CD4-positive, CD25-positive, alpha-beta regulatory T cell (primary cell): ENCODE data around the gene DCAKD. TPM values are rescaled to one million over a fixed set of nuclear protein-coding genes. Genes with fewer than 3 reads are reported as not detected.

Experiments used
- ATAC-seq, 2 donors: fragments of 150-1000 bp; cut with Tn5 transposase; one replicate each; pipeline ENCODE4 v1.10.0; 2021; ENCODE audit warnings: low read depth in 2 of 2, moderate number of reproducible peaks in 2 of 2, moderate library complexity in 1 of 2
- DNase-seq, 3 donors: peaks; one replicate each; pipeline versions ENCODE4 v3.0.0 to v3.0.0-alpha.2; 2012 to 2022; ENCODE audit warnings: mixed read lengths in 1 of 3
- H3K27ac ChIP-seq: one replicate; pipeline ENCODE4 v1.7.0; 2013; ENCODE audit warnings: mild to moderate bottlenecking, low read length; ENCODE audit not compliant: insufficient read depth, poor library complexity, severe bottlenecking
- H3K27me3 ChIP-seq: one replicate; pipeline ENCODE4 v1.7.0; 2013; ENCODE audit warnings: low read length; ENCODE audit not compliant: control insufficient read depth, insufficient read depth
- H3K36me3 ChIP-seq: one replicate; pipeline ENCODE4 v1.7.0; 2013; ENCODE audit warnings: mild to moderate bottlenecking, low read length, moderate library complexity; ENCODE audit not compliant: control insufficient read depth, insufficient read depth
- H3K4me1 ChIP-seq: 2 replicates; pipeline ENCODE4 v1.7.0; 2013; ENCODE audit warnings: mild to moderate bottlenecking, low read length; ENCODE audit not compliant: insufficient read depth, control insufficient read depth, poor library complexity, severe bottlenecking
- H3K4me3 ChIP-seq: one replicate; pipeline ENCODE4 v1.7.0; 2013; ENCODE audit warnings: low read depth, mild to moderate bottlenecking, low read length, moderate library complexity
- H3K9me3 ChIP-seq, 2 experiments: 1 replicate in 1 of 2; 2 replicates in 1 of 2; pipeline ENCODE4 v1.7.0; 2013; ENCODE audit warnings: low read length in 2 of 2, mild to moderate bottlenecking in 1 of 2, moderate library complexity in 1 of 2; ENCODE audit not compliant: control insufficient read depth in 2 of 2
- H3K27ac Mint-ChIP-seq, 3 donors: one replicate each; pipeline ENCODE4 v1.8.0; 2020 to 2022; ENCODE audit warnings: mild to moderate bottlenecking in 3 of 3, mixed read lengths in 3 of 3, moderate library complexity in 2 of 3
- H3K27me3 Mint-ChIP-seq: one replicate; pipeline ENCODE4 v1.8.0; 2022; ENCODE audit warnings: mild to moderate bottlenecking, mixed read lengths
- H3K36me3 Mint-ChIP-seq: one replicate; pipeline ENCODE4 v1.8.0; 2020; ENCODE audit warnings: mixed read lengths
- H3K4me1 Mint-ChIP-seq, 4 donors: one replicate each; pipeline ENCODE4 v1.8.0; 2020 to 2022; ENCODE audit warnings: mixed read lengths in 4 of 4, mild to moderate bottlenecking in 1 of 4
- H3K4me3 Mint-ChIP-seq, 4 donors: one replicate each; pipeline ENCODE4 v1.8.0; 2020 to 2022; ENCODE audit warnings: mild to moderate bottlenecking in 4 of 4, mixed read lengths in 4 of 4, moderate library complexity in 3 of 4
- H3K9me3 Mint-ChIP-seq, 7 donors: one replicate each; pipeline ENCODE4 v1.8.0; 2020 to 2022; ENCODE audit warnings: mixed read lengths in 7 of 7, mild to moderate bottlenecking in 3 of 7, moderate library complexity in 2 of 7
- polyA plus RNA-seq, 4 donors: library from polyadenylated mRNA; unstranded; fragments of 300-500 nt; fragmentation: Illumina TruSeq; gene quantifications; one replicate each; pipeline ENCODE4 v1.2.3, GENCODE V29; 2021
- total RNA-seq: library from RNA; stranded (reverse); gene quantifications from one replicate; pipeline ENCODE4 v1.2.3, GENCODE V29; 2022

The DCAKD gene
- total and polyA plus RNA-seq, 5 donors from 2014 or later: 10.0 to 20.7 (median 14.7) TPM

DNA sequence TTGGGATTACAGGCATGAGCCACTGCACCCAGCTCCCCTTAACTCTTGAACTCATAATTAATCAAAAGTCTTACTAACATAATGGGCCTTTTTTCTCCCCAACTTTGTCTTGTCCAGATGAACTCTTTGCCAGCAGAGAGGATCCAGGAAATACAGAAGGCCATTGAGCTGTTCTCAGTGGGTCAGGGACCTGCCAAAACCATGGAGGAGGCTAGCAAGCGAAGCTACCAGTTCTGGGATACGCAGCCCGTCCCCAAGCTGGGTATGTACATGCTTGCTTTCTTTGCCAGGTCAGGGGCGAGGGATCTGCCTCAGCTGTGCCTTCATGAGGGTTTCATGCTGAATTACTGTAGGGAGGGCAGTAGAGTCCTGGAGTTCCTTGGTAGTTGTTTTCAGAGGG lies 35.0 kb upstream of the DCAKD start:
- no peaks in the 10 kb centered on the region for H3K4me1 Mint-ChIP-seq
- Histone ChIP-seq H3K4me1 (no peaks in the 10 kb centered on the region), H3K27me3 (no peaks in the 10 kb centered on the region), H3K4me3 (no peak overlapping the region), H3K9me3 (no peaks in the 10 kb centered on the region), H3K36me3 (peaks cover 79% of the 10 kb centered on the region), H3K27ac (no peak overlapping the region)
- ATAC-seq: no peak
- H3K27me3 Mint-ChIP-seq: no peaks in the 10 kb centered on the region
- no peak overlapping the region for H3K27ac Mint-ChIP-seq
- peaks cover 42% of the 10 kb centered on the region for H3K36me3 Mint-ChIP-seq
- H3K4me3 Mint-ChIP-seq: no peak overlapping the region
- DNase-seq: no peak
- H3K9me3 Mint-ChIP-seq: no peaks in the 10 kb centered on the region

DNA sequence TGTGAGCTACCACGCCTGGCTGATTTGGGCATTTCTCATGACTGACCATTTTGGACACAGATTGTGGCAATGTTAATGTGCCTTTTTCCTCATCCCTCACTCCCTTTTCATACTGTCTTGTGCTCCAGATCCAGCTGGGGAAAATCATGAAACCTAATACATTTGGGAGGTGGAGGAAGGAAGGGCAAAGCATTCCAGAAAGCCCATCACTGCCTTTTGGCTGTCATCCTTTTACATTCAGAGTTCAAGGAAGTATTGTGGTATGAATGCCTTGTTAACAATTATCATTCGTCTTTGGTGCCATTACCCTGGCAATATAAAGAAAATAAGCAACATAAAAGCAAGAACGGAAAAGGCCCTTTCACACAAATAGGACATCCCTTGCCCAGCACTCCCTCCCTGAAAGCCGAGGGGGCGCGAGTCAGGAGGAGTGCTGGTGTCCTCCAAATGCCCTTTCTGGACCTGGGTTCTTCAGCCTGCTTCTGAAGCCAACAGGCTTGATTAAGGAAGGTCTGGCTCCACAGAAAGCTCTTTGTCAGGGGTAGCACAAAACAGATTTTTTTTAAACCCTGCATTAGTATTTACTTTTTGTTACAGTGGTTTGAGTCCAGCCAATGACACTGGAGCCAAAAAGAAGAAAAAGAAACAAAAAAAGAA lies 29.7 kb upstream of the DCAKD start:
- no peaks in the 10 kb centered on the region for H3K27me3 Mint-ChIP-seq
- Histone ChIP-seq H3K9me3 (no peaks in the 10 kb centered on the region), H3K4me1 (peaks cover 2% of the 10 kb centered on the region), H3K27me3 (no peaks in the 10 kb centered on the region), H3K36me3 (peaks cover 49% of the 10 kb centered on the region), H3K4me3 (no peak overlapping the region), H3K27ac (no peak overlapping the region)
- H3K36me3 Mint-ChIP-seq: peaks cover 19% of the 10 kb centered on the region
- H3K9me3 Mint-ChIP-seq: no peaks in the 10 kb centered on the region
- peaks cover 7 to 21% (median 18%) of the 10 kb centered on the region in 4 donors for H3K4me1 Mint-ChIP-seq
- no peak for ATAC-seq
- no peak for DNase-seq
- no peak overlapping the region for H3K4me3 Mint-ChIP-seq
- H3K27ac Mint-ChIP-seq: peak overlapping the region in 2 of 3 donors; percentile 12 to 20

DNA sequence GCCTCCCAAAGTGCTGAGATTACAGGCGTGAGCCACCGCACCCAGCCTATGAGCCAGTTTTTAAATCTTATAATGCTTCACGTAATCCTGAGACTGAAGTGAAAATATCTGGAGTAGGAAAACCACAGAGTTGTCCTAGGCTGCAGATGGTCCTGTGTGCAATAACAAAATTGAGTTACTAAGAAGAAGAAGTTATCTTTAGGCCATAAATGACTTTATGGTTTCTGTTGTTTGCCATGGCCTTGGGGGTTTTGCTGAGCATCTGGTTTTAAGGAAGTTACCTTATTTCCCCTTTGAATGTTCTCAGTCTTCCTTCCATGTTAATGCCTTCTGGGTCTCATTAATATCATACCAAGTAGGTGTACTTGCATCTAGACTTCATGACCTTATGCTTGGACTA lies 26.2 kb upstream of the DCAKD start:
- Mint-ChIP-seq H3K27ac (peak overlapping the region in 1 of 3 donors; percentile 86), H3K36me3 (peaks cover 19% of the 10 kb centered on the region), H3K27me3 (no peaks in the 10 kb centered on the region), H3K4me1 (peaks cover 7 to 31% (median 24%) of the 10 kb centered on the region in 4 donors), H3K9me3 (no peaks in the 10 kb centered on the region), H3K4me3 (no peak overlapping the region)
- no peak overlapping the region for H3K4me3 ChIP-seq
- ATAC-seq (no peak), DNase-seq (no peak)
- no peaks in the 10 kb centered on the region for H3K27me3 ChIP-seq
- H3K9me3 ChIP-seq: no peaks in the 10 kb centered on the region
- H3K36me3 ChIP-seq: peaks cover 50% of the 10 kb centered on the region
- H3K4me1 ChIP-seq: peaks cover 2% of the 10 kb centered on the region
- H3K27ac ChIP-seq: no peak overlapping the region

DNA sequence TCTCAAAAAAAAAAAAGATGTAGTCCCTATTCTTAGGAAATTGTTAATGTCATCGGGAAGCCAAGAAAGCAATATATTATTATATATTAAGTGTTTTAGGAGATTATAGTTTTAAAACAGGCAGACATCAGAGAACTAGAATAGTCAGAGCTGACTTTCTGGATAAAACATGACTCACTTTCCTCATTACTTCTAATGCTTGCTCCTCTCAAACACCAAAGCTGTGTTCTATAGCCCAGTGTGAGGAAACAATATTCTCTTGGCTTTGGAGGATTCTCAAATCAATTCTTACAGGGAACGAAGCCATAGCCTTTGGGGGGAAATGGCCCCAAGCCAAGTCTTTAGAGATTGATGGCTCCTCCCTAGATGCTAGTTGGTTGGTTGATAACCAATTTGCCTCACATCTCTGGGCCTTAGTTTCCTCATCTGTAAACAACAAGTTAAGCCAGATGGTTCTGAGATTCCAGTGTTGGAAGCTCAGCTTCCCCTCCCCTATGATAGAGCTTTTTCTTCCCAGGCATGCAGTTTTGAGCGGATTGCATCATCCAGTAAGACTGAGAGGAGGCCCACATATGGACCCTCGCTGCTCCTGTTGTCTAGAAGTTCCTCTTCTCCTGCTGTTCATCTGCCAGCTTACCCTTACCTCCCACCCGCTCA lies 22.1 kb upstream of the DCAKD start:
- no peak overlapping the region for H3K27ac ChIP-seq
- Mint-ChIP-seq H3K36me3 (peaks cover 9% of the 10 kb centered on the region), H3K9me3 (no peaks in the 10 kb centered on the region), H3K4me1 (peaks cover 7 to 32% (median 28%) of the 10 kb centered on the region in 4 donors), H3K27ac (peak overlapping the region in 1 of 3 donors; percentile 51), H3K27me3 (no peaks in the 10 kb centered on the region), H3K4me3 (no peak overlapping the region)
- ATAC-seq (no peak), DNase-seq (no peak)
- H3K36me3 ChIP-seq: peaks cover 39% of the 10 kb centered on the region
- H3K9me3 ChIP-seq: no peaks in the 10 kb centered on the region
- no peaks in the 10 kb centered on the region for H3K27me3 ChIP-seq
- H3K4me3 ChIP-seq: no peak overlapping the region
- H3K4me1 ChIP-seq: peaks cover 1% of the 10 kb centered on the region

DNA sequence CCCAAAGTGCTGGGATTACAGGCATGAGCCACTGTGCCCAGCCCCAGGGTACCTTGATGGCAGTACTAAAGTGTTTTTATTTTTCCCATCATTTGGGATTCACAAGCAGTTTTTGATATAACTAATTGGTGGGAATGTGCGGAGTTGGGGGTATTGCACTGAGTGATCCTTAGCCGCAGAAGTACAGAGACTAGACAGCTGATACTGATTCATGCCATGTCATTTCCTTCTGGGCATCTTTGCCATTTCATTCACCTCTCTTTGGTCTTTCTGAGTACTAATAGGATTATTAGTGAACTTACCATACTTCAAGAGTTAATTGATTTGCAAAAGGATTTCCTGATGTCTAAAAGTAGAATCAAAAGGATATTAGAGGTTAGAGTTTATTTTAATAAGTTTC lies 19.4 kb upstream of the DCAKD start:
- Mint-ChIP-seq H3K27ac (no peak overlapping the region), H3K4me1 (peaks cover 0 to 26% (median 14%) of the 10 kb centered on the region in 4 donors), H3K27me3 (no peaks in the 10 kb centered on the region), H3K36me3 (peaks cover 16% of the 10 kb centered on the region), H3K4me3 (no peak overlapping the region), H3K9me3 (no peaks in the 10 kb centered on the region)
- DNase-seq: no peak
- H3K36me3 ChIP-seq: peaks cover 43% of the 10 kb centered on the region
- no peak overlapping the region for H3K27ac ChIP-seq
- H3K9me3 ChIP-seq: no peaks in the 10 kb centered on the region
- ATAC-seq: no peak
- no peak overlapping the region for H3K4me3 ChIP-seq
- no peaks in the 10 kb centered on the region for H3K27me3 ChIP-seq
- no peaks in the 10 kb centered on the region for H3K4me1 ChIP-seq

DNA sequence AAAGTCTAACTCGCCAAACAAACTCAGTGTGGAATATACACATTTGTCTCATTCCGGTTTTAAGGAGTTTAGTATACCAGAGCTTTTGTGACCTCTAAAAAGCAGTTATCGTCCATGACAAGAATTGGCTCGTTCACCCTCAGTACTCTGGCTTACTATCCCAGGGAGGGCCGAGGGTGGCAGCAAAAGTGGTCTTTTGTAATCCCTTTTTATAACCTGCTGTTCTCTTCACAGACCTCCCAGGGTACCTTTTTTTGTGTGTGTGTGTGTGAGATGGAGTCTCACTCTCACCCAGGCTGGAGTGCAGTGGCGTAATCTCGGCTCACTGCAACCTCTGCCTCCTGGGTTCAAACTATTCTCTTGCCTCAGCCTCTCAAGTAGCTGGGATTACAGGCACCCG lies 18.6 kb upstream of the DCAKD start:
- Mint-ChIP-seq H3K27ac (no peak overlapping the region), H3K9me3 (no peaks in the 10 kb centered on the region), H3K4me3 (no peak overlapping the region), H3K27me3 (no peaks in the 10 kb centered on the region), H3K36me3 (peaks cover 16% of the 10 kb centered on the region), H3K4me1 (peaks cover 0 to 28% (median 15%) of the 10 kb centered on the region in 4 donors)
- Histone ChIP-seq H3K36me3 (peaks cover 40% of the 10 kb centered on the region), H3K27me3 (no peaks in the 10 kb centered on the region), H3K4me3 (no peak overlapping the region), H3K27ac (no peak overlapping the region), H3K9me3 (no peaks in the 10 kb centered on the region), H3K4me1 (no peaks in the 10 kb centered on the region)
- no peak for DNase-seq
- ATAC-seq: no peak

DNA sequence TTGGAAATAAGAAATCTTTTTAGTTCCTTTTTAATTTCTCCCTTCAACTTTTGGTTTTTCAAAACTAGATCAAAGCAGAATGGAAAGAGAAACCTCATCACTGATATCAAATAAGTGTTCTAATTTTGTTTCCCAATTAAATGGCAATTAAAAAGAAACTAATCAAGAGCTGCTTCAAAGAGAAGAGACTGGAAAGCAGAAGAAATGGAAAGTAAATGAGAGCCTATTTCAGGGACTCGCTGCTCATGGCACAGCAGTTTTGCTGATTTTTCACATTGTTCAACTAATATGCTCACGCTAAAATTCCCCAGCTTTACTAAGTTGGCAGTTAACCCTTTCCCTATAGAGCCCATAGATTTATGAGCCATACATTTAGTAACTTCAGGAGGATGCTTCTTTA lies 16.2 kb upstream of the DCAKD start:
- no peak overlapping the region for H3K4me3 Mint-ChIP-seq

DNA sequence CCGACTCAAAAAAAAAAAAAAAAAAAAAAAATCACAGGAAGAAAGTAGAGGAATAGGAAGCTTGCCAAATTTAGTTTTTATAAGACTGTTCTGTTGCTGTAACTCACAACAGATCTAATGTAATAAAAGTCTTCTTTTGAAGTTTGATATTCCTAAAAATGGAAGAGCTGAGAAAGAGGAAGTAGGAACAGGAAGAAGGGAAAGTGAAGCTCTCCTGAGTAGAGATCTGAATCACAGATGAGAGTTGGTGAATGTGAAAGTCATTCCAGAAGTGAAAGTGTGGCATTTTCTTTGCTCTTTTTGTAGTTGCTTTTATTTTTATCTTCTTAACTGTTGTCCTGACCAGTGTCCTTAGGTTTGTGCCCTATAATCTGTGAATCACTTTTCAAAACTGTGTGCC lies 11.8 kb upstream of the DCAKD start:
- H3K4me1 ChIP-seq: peaks cover 31% of the 10 kb centered on the region
- no peak overlapping the region for H3K27ac ChIP-seq
- no peak overlapping the region for H3K27ac Mint-ChIP-seq
- DNase-seq (no peak), ATAC-seq (no peak)
- H3K9me3 Mint-ChIP-seq: no peaks in the 10 kb centered on the region
- peaks cover 11% of the 10 kb centered on the region for H3K36me3 ChIP-seq
- no peaks in the 10 kb centered on the region for H3K9me3 ChIP-seq
- no peaks in the 10 kb centered on the region for H3K27me3 ChIP-seq
- H3K27me3 Mint-ChIP-seq: no peaks in the 10 kb centered on the region
- H3K4me3 ChIP-seq: no peak overlapping the region
- H3K36me3 Mint-ChIP-seq: peaks cover 7% of the 10 kb centered on the region
- peak overlapping the region in 2 of 4 donors; percentile 19 to 60 for H3K4me3 Mint-ChIP-seq
- H3K4me1 Mint-ChIP-seq: peaks cover 0 to 79% (median 42%) of the 10 kb centered on the region in 4 donors

More for the DNA sequence above, 16.2 kb upstream of the DCAKD start:
- ATAC-seq (no peak), DNase-seq (no peak)
- H3K9me3 Mint-ChIP-seq: no peaks in the 10 kb centered on the region
- H3K36me3 ChIP-seq: peaks cover 25% of the 10 kb centered on the region
- no peak overlapping the region for H3K27ac ChIP-seq
- H3K27me3 Mint-ChIP-seq: no peaks in the 10 kb centered on the region
- no peaks in the 10 kb centered on the region for H3K27me3 ChIP-seq
- peaks cover 6% of the 10 kb centered on the region for H3K4me1 ChIP-seq
- H3K4me1 Mint-ChIP-seq: peaks cover 0 to 43% (median 21%) of the 10 kb centered on the region in 4 donors
- peak overlapping the region in 2 of 3 donors; percentile 49 to 63 for H3K27ac Mint-ChIP-seq
- H3K9me3 ChIP-seq: no peaks in the 10 kb centered on the region
- no peak overlapping the region for H3K4me3 ChIP-seq
- H3K36me3 Mint-ChIP-seq: peaks cover 7% of the 10 kb centered on the region
